ENCODE data around the gene DIPK2A.

DIPK2A gene, protein sequence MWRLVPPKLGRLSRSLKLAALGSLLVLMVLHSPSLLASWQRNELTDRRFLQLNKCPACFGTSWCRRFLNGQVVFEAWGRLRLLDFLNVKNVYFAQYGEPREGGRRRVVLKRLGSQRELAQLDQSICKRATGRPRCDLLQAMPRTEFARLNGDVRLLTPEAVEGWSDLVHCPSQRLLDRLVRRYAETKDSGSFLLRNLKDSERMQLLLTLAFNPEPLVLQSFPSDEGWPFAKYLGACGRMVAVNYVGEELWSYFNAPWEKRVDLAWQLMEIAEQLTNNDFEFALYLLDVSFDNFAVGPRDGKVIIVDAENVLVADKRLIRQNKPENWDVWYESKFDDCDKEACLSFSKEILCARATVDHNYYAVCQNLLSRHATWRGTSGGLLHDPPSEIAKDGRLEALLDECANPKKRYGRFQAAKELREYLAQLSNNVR

DNA sequence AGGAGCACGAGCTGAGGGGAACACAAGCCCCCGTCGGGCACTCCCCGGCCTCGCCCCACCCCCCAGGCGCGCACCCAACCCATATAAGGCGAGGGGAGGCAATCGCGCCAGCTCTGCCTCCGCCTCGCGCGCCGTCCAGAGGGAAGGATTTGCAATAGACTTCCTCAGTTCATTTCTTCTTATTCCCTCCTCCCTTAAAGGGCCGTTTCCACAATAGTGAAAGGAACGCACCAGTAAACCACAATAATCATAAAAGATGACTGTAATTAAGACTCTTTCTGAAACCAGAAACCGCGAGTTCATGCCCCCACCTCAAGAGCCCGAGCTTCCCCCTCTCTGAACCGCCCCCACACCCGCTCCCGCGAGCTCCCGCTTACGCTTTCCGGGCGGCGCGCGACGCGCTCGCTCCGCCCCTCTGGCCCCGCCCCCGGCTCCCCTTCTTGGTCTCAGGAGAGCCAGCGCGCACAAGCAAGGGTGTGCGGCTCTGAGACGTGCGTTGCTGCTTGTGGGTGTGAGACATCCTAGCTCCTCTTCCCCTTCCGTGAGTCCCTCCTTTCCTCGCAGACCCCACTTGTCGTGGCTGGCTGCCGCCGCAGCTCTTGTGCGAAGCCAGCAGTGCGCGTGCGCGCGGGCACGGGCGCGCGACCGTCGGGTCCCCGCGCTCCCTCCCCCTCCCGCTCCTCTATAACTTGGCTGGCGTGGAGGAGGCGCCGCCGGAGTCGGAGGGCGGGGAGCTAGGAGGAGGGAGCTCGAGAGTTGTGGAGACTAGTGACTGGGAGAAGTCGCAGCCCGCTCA is at the start of gene DIPK2A:
TSS of gene DIPK2A (plus strand) at position 465 of the 796 bp plus-strand sequence. CDS start 510 bp downstream, outside the sequence.
- peak; percentile 95 for DNase-seq

DNA sequence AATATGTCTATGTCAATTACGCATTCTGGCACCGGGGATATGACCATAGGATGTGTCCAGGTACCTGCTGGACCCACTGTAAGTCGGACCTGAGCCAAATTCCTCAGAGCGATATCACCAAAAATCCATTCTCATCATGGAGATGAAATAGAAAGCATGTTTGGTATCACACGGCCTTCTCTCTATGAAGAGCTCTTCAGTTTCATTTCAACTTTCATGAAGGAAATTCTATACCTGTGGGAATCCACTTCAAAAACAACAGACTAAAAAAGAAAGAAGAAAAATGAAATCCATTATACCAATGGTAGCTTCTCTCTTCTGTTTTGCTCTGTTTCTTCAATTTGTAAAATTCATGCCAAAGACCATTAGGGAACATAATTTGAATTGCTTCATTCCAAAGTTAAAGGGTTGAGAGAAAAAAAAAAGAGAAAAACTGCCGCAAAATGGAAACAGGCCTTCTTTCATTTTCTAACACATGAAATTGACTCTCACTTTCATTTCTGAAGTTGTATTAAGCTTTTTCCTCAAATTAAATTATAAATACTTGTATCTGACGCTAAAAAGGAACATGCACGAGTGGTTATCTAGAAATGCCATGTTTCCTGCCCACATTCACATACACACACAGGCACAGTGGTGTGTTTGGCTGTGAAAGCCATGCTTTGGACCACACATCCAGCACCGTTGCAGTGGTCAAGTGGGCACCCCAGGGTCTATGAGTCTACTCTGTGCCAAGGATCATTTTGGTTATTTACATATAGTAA is 46.9 kb upstream of the DIPK2A start:
- DNase-seq: no peak

DNA sequence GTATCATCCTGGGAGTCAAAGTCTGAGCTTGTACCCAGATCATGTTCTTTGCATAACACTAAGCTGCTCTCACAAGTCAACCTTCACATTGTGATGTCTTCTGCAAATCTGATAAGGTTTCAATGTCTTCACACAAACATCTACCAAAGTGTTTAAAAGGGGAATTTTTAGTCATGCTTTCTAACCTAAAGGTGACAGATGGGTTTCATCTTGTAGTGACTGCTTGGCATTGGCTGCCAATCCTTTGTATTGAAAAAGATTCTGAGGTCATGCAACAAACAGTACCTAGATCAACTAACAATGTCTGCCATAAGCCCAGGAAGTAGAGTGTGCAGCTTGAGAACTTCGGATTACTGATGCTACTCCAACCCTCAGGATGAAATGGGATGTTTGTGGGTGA is 43.6 kb upstream of the DIPK2A start:
- DNase-seq: no peak

DNA sequence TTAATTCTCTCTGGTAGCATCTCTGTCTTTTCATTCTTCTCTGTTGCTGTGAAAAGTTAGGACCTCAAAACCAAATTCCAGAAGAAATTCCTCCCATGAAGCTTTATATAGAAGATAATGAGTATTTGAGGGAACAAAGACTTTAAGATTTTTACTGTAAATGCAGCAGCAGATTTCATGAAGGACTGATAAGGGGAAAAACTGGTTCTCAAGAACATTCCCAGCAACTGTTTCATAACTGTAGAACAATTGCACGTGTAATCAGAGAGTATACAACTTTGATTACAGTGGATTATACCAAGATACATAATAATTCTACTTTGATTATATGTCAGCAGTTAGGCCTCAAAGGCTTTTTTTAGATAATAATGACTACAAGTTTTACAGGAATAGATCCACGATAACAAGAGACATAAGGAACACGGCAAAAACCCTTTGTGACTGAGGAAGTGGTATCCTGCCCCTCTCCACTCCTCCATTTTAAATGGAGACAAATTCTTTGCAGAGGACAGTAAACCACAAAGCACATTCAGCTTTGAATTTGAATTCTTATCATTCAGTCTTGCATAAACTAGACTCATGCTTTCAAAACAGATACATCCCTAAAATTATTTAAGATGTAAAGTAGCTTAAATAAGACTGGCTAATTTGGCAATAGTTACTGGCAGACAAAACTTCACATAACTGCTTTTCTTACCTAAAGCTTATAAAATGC is 42.9 kb upstream of the DIPK2A start:
- DNase-seq: no peak

DNA sequence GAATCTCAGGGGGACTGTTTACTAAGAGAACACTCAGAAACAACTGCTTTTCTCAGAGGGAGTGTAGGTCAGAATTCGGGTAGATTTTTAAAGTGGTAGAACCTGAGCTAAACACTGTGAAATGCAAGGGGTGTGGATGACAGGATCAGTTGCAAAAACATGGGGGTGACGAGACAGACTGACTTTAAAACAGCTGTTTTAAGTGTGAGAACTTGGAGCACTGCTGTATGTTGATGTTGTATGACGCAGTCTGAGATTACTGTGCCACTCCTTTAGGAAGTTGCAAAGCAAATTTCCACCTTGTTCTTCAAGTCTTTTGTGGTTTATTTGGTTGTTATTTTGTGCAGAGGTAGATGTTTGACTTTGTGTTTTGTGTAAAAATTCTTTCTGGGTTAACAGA is 36.8 kb upstream of the DIPK2A start:
- no peak for DNase-seq

DNA sequence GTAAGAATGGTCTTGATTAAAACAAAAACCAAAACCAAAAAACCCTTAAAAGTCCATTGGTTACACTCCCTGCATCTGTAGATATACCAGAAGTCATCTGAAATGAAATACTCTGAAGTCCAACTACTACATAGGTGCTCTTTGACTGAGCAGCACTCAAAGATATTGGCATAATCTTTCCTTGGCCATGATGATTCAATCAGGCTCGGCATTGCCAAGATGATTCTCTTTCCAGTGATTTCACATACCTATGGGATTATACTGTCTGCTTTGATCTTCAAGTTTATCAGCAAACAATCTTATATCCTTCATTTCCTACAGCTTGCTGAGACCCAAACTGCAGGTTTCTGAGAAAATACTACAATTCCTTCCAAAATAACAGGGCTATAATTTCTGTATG is 35.9 kb upstream of the DIPK2A start:
- DNase-seq: no peak

DNA sequence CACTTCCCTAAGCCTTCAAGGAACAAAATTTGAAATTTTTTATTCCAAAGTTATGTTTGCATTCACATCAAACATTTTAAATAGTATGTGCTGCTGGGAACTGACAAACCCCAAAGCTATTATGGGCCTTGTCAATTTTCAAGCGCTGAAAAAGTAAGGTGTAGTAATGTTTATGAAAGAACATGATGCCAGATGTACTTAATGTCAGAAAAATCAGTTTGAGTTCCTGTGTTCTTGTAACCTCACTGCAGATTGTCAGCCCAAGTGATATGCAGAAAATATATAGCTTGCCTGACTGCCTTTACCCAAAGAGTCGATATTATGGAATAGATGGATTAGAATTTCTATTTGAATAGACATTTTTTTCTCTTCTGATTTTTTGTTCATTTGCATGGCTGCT is 20.8 kb upstream of the DIPK2A start:
- DNase-seq: no peak

DNA sequence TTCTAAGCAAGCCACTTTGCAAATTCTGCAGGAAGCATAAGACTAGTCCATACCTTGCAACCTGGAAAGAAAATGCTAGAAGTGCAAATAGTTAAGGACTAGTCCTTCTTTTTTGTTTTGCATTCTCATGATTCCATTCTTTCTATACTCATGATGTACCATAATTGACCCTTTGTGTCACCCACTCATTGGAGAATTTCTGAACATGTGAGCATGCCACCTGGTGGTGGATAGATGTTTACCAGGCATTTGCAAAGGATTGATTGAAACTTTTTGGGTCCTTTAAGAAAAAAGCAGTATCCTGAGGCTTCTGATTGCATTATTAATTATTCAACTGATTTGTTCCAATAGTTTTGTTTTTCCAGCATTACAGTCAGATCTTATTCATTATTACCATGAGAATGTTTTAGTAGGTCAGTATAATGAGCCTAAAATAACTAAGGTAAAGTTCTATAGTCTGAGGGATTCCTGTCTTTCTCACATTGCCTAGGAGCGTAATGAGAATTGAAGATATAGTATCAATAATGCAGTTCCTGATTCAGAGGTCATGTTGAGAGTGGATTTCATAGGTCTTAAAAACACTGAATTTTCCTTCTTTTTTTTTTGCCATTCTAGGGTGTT is 20.2 kb upstream of the DIPK2A start:
- DNase-seq: peak; percentile 9

DNA sequence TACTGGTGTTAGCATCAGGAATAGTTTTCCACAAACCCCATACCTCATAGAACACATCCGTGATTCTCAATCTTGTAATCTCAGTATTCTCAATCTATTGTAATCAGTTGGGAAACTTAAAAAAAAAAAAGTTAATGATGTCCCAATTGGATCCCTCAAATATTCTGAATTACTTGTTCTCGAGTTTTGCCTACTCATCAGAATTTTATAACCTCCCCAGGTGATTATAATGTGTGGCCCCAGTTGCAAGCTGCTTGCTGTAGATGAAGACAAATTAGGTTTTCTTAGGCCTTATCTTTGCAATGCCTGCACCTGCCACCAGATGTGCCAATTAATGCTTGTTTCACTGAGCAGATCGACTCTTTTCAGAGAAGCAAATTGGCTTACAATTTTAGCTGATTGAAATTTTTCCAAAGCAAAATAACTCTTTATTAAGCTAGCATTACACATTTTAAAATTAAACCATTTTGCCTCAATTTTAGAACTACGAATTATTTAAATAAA is 19.0 kb upstream of the DIPK2A start:
- no peak for DNase-seq

DNA sequence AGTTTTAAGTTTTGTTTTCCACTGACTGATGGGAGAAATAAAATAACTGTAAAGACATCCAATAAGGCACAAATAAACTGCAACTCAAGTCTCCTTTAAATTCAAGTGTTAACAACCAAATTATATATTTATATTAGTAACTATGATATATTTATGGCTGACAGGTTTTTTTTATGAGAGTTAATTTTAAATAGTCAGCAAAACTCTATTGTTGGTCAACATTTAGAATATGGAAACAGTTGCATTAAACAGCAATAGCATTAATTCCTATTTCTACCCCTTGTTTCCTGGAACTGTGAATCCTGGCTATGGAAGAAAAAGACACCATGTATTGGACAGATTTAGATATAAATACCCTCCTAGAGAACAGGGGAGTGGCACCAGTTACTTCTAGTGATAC is 16.5 kb upstream of the DIPK2A start:
- DNase-seq: no peak

DNA sequence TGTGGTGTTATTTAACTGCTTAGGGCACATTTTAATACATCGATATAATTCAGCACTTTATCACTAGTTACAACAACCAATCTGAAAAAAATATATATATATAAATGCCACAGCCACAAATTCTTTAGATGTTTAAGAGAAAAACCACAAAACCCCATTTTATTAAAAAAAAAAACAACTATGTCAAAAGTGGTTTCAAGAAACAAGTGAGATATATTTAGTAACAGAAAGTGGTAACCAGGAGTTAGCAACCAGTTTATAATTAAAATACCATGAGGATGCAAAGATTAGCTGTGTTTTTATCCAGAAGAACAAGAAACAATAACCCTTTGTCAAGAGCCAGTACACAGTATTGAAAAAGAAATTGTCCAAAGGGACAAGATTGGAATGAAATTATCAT is 14.8 kb upstream of the DIPK2A start:
- DNase-seq: no peak

DNA sequence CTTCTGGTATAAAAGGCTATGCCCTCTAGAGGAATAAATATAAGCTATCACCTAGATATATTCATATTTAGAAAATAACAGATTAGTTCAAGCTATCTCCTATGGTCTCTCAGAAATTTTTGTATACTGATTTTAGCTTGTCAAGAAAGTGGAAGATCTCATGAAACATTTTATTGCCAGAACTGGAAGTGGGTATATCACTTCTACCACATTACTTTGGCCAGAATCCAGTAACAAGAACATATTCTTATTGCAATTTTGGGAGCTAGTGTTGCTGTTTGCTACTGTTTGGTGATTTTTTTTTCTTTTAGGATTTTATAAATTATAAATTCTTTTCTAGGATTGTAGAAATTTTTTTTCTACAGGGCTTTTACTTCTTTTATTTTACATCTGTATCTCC is 14.2 kb upstream of the DIPK2A start:
- no peak for DNase-seq

DNA sequence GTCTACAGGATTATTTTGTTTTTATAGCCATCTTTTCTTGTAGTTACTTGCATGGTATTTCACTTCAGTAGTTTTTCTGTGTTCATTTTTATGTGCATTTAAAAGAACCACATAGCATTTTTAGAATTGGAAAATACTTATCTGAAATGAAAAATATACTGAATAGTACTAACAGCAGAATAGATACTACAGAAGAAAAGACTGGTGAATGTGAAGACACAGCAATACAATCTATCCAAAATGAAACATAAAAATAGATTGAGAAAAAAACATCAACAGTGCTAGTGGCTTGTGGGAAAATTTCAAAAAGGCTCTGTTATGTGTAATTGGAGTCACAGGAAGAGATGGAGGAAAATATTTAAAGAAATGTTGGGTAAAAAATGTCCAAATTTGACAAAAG is 12.7 kb upstream of the DIPK2A start:
- no peak for DNase-seq

DNA sequence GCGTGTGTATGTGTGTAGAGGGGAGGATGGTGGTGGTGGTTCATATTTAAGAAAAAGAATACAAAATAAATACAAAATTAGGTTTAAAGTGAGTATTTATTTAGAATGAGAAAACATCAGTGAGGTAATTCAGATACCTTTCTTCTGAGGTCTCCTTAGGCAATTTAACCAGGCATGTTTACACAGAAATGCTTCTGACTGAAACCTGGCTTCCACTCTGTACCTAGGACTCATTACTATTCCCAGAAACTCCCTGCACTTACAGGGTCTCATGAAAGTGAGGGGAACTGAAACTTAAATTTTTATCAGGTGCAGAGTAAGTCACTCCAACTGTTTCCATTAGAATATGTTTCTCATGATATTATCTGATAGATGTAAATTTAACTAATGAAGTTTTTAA is 10.3 kb upstream of the DIPK2A start:
- no peak for DNase-seq

DNA sequence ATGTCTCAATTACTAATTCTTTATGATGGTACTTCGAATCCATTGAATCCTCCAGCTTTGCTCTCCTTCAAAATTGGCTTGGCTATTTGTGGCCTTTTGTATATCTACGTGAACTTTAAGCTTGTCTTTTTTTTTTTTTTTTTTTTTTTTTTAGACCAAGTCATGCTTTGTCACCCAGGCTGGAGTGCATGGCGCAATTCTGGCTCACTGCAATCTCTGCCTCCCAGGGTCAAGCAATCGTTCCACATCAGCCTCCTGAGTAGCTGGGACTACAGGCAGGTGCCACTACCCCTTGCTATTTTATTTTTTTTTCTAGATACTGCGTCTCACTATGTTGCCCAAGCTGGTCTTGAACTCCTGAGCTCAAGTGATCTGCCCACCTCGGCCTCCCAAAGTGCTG is 7.7 kb upstream of the DIPK2A start:
- no peak for DNase-seq

DNA sequence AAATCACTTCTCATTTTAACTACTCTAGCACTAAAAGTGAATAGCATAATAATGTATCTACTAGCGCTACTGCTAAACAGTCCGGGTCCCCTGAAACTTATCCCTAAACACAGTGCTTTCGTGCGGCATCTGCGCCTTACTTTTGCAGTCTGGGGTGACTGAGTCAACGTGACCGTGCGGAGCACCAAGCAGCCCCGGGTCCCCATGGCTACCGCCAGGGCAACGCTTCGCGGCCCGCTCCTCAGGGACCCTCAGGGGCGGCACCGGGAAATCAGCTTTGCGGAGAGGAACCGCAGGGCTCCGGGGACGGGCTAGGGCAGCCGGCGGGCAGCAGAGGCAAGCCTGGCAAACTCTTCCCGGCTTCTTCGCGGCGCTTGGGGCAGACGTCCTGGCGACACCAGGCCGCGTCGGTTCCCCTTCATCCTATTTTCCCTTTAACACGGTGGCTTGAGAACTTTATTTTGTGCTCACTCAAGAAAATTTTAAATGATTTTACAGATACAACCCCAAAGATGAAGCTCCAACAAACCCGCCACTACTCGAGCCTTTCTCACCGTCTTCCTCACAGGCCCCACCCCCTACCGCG is 757 bp upstream of the DIPK2A start:
- peak; percentile 25 for DNase-seq

DNA sequence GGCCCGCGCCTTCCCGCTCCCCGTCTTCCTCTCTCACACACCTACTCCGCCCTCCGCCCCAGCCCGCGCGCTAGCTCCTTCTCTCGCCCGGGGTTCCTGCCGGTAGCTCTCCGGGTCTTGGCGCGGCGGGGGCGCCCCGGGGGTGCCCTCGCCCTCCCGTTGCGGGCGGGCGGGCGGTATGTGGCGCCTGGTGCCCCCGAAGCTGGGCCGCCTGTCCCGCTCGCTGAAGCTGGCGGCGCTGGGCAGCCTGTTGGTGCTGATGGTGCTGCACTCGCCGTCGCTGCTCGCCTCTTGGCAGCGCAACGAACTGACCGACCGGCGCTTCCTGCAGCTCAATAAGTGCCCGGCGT is 507 bp downstream of the DIPK2A start:
- DNase-seq: no peak

DNA sequence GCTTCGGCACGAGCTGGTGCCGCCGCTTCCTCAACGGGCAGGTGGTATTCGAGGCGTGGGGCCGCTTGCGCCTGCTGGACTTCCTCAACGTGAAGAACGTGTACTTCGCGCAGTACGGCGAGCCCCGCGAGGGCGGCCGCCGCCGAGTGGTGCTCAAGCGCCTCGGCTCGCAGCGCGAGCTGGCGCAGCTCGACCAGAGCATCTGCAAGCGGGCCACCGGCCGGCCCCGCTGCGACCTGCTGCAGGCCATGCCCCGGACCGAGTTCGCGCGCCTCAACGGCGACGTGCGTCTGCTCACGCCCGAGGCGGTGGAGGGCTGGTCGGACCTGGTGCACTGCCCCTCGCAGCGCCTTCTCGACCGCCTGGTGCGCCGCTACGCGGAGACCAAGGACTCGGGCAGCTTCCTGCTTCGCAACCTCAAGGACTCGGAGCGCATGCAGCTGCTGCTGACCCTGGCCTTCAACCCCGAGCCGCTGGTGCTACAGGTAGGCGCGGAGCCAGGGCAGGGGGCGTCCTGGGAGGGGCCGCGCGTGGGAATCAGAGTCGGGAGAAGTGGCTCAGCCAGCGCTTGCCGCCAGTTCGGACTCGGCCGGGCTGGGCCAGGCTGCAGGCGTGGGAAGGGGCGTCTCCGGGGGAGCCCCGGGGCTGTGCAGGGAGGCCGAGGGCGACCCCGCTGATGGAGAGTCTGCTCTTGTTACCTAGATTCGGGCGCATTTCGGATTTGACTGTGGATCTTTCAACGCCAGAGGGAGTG is 1.1 kb downstream of the DIPK2A start:
- peak; percentile 56 for DNase-seq

DNA sequence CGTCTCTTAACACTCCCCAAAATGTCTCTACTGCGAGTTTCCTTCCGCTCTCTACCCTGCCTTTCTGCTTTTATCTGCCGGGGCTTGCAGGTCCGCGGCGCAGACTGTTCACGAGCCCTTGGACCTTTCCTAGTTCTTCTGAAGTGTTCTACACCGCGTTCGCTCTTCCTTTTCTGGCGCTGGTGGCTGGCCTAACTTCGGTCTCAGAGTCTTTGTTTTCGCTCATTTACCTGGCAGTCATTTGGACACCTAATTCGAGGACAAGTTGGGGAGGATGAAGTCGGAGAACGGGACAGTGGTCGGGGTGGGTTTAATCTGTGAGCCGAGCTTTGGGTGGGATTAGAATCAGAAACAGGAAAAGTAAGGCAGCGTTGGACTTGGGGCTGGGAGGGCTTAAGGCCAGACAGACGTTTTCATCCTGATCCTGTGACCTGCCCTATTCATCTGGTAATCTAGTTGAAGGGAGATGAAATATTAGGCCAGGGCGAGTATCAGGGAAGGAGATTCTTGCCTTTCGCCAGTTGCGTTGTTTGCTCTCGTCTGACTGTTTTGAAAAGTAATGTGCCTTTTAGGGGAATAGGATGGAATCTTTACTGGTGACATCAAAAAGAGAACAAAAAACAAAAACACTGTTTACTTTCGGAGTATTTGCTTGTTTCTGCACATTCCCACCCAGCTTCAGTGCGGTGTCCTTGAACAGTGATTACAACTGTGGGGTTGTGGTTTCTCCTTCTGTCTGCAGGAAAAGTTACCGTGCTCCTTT is 1.8 kb downstream of the DIPK2A start:
- DNase-seq: no peak

Measured in activated T-cell treated with anti-CD3 and anti-CD28 coated beads for 4 hours (primary cell).